ENCODE results near the gene PON3. TPM values are rescaled to one million over a fixed set of nuclear protein-coding genes. Genes with fewer than 3 reads are reported as not detected.

The PON3 gene
- total RNA-seq, 1 donor from 2014 or later = not detected

DNA sequence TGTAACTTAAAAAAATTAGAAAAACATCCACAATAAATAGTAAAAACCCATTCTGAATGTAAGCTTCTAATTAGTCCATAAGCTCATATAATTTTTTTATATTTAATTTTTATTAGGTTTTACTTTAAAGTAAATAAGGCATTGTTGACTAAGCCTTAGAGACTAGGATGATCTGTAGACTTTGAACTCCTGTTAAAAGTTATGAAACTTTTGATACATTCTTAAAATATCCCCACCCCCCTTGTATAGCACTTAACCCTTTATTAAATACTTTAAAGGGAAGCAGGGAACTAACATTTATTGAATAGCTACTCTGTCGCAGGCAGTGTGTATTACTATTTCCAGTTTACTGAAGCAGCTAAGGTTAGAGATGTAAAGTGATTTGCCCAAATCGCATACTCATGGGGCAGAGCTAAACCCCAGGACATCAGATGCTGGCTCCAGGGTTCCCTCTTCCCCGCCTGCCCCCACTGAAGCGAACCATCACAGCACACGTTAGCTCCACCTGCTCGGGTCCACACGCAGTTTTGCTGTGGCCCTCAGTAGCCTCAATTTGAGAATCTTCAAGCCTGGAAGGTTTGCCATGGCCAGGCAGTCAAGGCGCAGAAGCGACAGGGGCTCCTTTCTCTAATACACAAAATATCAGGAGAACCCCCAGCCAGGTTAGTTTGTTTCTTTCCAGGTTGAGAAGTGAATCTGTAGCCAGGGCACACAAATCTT lies 72.6 kb downstream of the PON3 start:
- Mint-ChIP-seq H3K4me1 (ENCODE audit: unreplicated experiment) (no peaks in the 10 kb centered on the region), H3K9me3 (ENCODE audit: unreplicated experiment) (no peaks in the 10 kb centered on the region), H3K4me3 (ENCODE audit: unreplicated experiment) (no peak overlapping the region), H3K27ac (ENCODE audit: unreplicated experiment) (no peak overlapping the region), H3K27me3 (ENCODE audit: unreplicated experiment) (peaks cover 23% of the 10 kb centered on the region), H3K36me3 (ENCODE audit: unreplicated experiment) (no peaks in the 10 kb centered on the region)
- no peak for DNase-seq (ENCODE audit: extremely low spot score, unreplicated experiment)
- no peak for TF ChIP-seq CTCF (IDR thresholded peaks at IDR 0.05)

GRCh38 chr7:95322854-95323253 lies 73.3 kb downstream of the PON3 start:
- Mint-ChIP-seq H3K4me1 (ENCODE audit: unreplicated experiment) (no peaks in the 10 kb centered on the region), H3K9me3 (ENCODE audit: unreplicated experiment) (no peaks in the 10 kb centered on the region), H3K36me3 (ENCODE audit: unreplicated experiment) (no peaks in the 10 kb centered on the region), H3K4me3 (ENCODE audit: unreplicated experiment) (no peak overlapping the region), H3K27ac (ENCODE audit: unreplicated experiment) (no peak overlapping the region), H3K27me3 (ENCODE audit: unreplicated experiment) (peaks cover 20% of the 10 kb centered on the region)
- no peak for TF ChIP-seq CTCF (IDR thresholded peaks at IDR 0.05)
- no peak for DNase-seq (ENCODE audit: extremely low spot score, unreplicated experiment)

DNA sequence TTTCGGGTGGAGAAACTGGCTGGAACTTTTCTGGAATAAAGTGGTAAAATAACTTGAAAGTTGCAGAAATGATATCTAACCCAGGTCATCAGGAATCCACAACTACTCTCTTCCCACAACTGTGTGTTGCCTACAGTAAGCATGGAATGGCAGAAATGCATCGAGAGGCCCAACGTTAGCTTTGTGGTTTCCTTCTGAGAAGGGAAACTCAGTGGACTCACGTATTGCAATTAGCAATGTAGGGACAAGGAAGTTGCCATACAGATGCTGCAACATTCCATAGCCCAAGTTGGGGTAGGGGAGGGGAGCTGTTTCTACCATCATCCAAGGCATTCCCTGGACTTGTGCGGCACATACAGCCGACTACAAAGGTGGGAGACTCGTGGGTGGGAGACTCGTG lies 73.8 kb downstream of the PON3 start:
- DNase-seq (ENCODE audit: extremely low spot score, unreplicated experiment) = no peak
- H3K27me3 Mint-ChIP-seq (ENCODE audit: unreplicated experiment) = peaks cover 17% of the 10 kb centered on the region
- H3K36me3 Mint-ChIP-seq (ENCODE audit: unreplicated experiment) = no peaks in the 10 kb centered on the region
- no peak for TF ChIP-seq CTCF (IDR thresholded peaks at IDR 0.05)
- no peaks in the 10 kb centered on the region for H3K9me3 Mint-ChIP-seq (ENCODE audit: unreplicated experiment)
- no peak overlapping the region for H3K4me3 Mint-ChIP-seq (ENCODE audit: unreplicated experiment)
- H3K4me1 Mint-ChIP-seq (ENCODE audit: unreplicated experiment) = no peaks in the 10 kb centered on the region
- no peak overlapping the region for H3K27ac Mint-ChIP-seq (ENCODE audit: unreplicated experiment)

DNA sequence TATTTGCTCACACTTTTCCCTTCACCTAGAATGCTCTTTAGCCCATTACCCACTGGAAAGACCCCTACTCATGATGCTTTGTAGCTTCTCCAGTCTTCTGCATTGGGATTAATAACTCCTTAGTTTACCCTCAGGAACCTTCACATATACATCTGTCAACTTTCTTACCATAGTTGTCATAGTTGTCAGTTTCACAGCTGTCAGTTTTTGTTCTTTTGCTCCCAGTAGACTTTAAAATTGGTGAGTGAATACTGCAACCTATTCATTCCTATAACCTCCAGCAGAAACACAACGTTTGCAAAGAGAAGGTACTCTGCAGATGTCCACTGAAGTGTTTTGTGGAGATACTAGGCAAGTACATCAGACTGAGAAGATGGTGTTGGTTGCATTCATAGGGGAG lies 74.5 kb downstream of the PON3 start:
- Mint-ChIP-seq H3K27ac (ENCODE audit: unreplicated experiment) (no peak overlapping the region), H3K36me3 (ENCODE audit: unreplicated experiment) (no peaks in the 10 kb centered on the region), H3K9me3 (ENCODE audit: unreplicated experiment) (no peaks in the 10 kb centered on the region), H3K4me3 (ENCODE audit: unreplicated experiment) (no peak overlapping the region), H3K27me3 (ENCODE audit: unreplicated experiment) (peaks cover 15% of the 10 kb centered on the region), H3K4me1 (ENCODE audit: unreplicated experiment) (no peaks in the 10 kb centered on the region)
- TF ChIP-seq CTCF (IDR thresholded peaks at IDR 0.05) = no peak
- DNase-seq (ENCODE audit: extremely low spot score, unreplicated experiment) = no peak

DNA sequence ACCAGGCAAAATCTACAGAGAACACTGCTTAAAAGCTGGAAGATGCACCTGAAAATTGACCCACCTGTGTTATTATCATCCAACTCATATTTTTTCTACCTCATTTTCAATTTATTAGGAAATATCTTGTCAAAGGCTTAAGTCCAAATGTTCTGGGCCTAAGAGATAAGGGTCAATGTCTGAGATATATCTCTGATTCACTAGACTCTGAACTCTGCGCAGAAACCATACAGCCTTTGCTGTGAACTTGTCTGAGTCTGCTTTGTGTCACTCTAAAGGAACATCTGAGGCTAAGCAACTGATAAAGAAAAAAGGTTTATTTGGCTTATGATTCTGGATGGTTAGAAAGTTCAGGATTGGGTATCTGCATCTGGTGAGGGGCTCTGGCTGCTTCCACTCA lies 75.5 kb downstream of the PON3 start:
- no peaks in the 10 kb centered on the region for H3K36me3 Mint-ChIP-seq (ENCODE audit: unreplicated experiment)
- no peak overlapping the region for H3K4me3 Mint-ChIP-seq (ENCODE audit: unreplicated experiment)
- no peak for DNase-seq (ENCODE audit: extremely low spot score, unreplicated experiment)
- H3K4me1 Mint-ChIP-seq (ENCODE audit: unreplicated experiment) = no peaks in the 10 kb centered on the region
- peaks cover 10% of the 10 kb centered on the region for H3K27me3 Mint-ChIP-seq (ENCODE audit: unreplicated experiment)
- no peak overlapping the region for H3K27ac Mint-ChIP-seq (ENCODE audit: unreplicated experiment)
- TF ChIP-seq CTCF (IDR thresholded peaks at IDR 0.05) = no peak
- no peaks in the 10 kb centered on the region for H3K9me3 Mint-ChIP-seq (ENCODE audit: unreplicated experiment)
